GM21526 (cell line): ENCODE results near the gene FAM185A.
"Not testable (repeated sequence)": the region's sequence is repeated elsewhere in the genome, so short reads cannot be mapped to it uniquely, and the experiment has no call there.

Experiments
- ATAC-seq: cut with Tn5 transposase; IDR thresholded peaks from one replicate; pipeline ENCODE4 v1.9.1; 2021; ENCODE audit warnings: moderate library complexity; ENCODE audit not compliant: unreplicated experiment, low FRiP score

The FAM185A gene

GRCh38 chr7:102748605-102749444, at the start of gene FAM185A:
Gene FAM185A, plus strand, starts transcription at chr7:102748999. Its CDS starts 209 bp downstream, at chr7:102749208.
- ATAC-seq: peak; percentile 98

GRCh38 chr7:102713011-102713690, 35.6 kb upstream of the FAM185A start:
- peak; percentile 65 for ATAC-seq

- ATAC-seq: peak; percentile 74
Observed at GRCh38 chr7:102713691-102714080, 35.1 kb upstream of the FAM185A start.

GRCh38 chr7:102714774-102715522, 33.9 kb upstream of the FAM185A start:
- not testable (repeated sequence) for ATAC-seq

GRCh38 chr7:102715718-102716117, 33.1 kb upstream of the FAM185A start:
- ATAC-seq: peak; percentile 42

- not testable (repeated sequence) for ATAC-seq
Observed at GRCh38 chr7:102718491-102718890, 30.3 kb upstream of the FAM185A start.

- not testable (repeated sequence) for ATAC-seq
Observed at GRCh38 chr7:102726170-102726569, 22.6 kb upstream of the FAM185A start.

GRCh38 chr7:102729670-102730069, 19.1 kb upstream of the FAM185A start:
- not testable (repeated sequence) for ATAC-seq

GRCh38 chr7:102730431-102730830, 18.4 kb upstream of the FAM185A start:
- not testable (repeated sequence) for ATAC-seq

- not testable (repeated sequence) for ATAC-seq
Observed at GRCh38 chr7:102742002-102742771, 6.6 kb upstream of the FAM185A start.

GRCh38 chr7:102743861-102744260, 4.9 kb upstream of the FAM185A start:
- ATAC-seq: not testable (repeated sequence)

GRCh38 chr7:102745494-102746288, 3.1 kb upstream of the FAM185A start:
- not testable (repeated sequence) for ATAC-seq

- peak; percentile 4 for ATAC-seq
Observed at GRCh38 chr7:102749445-102749786, 617 bp downstream of the FAM185A start.

GRCh38 chr7:102758227-102758626, 9.4 kb downstream of the FAM185A start:
- not testable (repeated sequence) for ATAC-seq

- not testable (repeated sequence) for ATAC-seq
Observed at GRCh38 chr7:102759934-102760333, 11.1 kb downstream of the FAM185A start.

- ATAC-seq: not testable (repeated sequence)
Observed at GRCh38 chr7:102761234-102761633, 12.4 kb downstream of the FAM185A start.

GRCh38 chr7:102763295-102763905, 14.6 kb downstream of the FAM185A start:
- ATAC-seq: not testable (repeated sequence)

GRCh38 chr7:102769657-102770192, 20.9 kb downstream of the FAM185A start:
- not testable (repeated sequence) for ATAC-seq

GRCh38 chr7:102770467-102770866, 21.7 kb downstream of the FAM185A start:
- not testable (repeated sequence) for ATAC-seq
